B cell (primary cell): ENCODE measurements around the gene PSMG1. TPM values are rescaled to one million over a fixed set of nuclear protein-coding genes. Genes with fewer than 3 reads are reported as not detected.

Source experiments
- ATAC-seq: fragments of 200-7000 bp; cut with Tn5 transposase; one replicate; pipeline ENCODE4 v1.10.0; 2021; ENCODE audit warnings: low read depth, mild to moderate bottlenecking, moderate number of reproducible peaks, moderate library complexity
- CTCF ChIA-PET: fragments of 350-600 bp; sonication (Branson Sonifier 250); formaldehyde crosslinking; loops from one replicate; lab custom pipeline; 2021; ENCODE audit warnings: antibody characterized with exemption, inconsistent platforms; lab: Charles Lee
- POLR2A ChIA-PET: fragments of 350-600 bp; sonication (Branson Sonifier 250); formaldehyde crosslinking; loops from one replicate; lab custom pipeline; 2021; ENCODE audit warnings: antibody characterized with exemption; lab: Charles Lee
- DNase-seq: peaks from one replicate; pipeline ENCODE4 v3.0.0; 2013
- H2AFZ ChIP-seq: 2 replicates; pipeline ENCODE4 v1.6.1; 2012; ENCODE audit warnings: mild to moderate bottlenecking, low read depth, low read length; ENCODE audit not compliant: insufficient read depth, poor library complexity, severe bottlenecking
- H3K27ac ChIP-seq, 2 donors: 1 replicate in 1 of 2; 2 replicates in 1 of 2; pipeline ENCODE4 v1.5.1; 2012 to 2013; ENCODE audit warnings: low read length in 2 of 2, mild to moderate bottlenecking in 2 of 2, moderate library complexity in 1 of 2
- H3K27me3 ChIP-seq, 4 experiments: fragments of 200-600 bp in 1 of 4; sonication (generic) in 1 of 4; replicated peaks in 1 of 4; 1 replicate in 2 of 4; 2 replicates in 2 of 4; pipeline versions ENCODE4 v1.6.1 to v1.7.0; 2013 to 2016; ENCODE audit warnings: low read length in 3 of 4, mild to moderate bottlenecking in 2 of 4, mixed read lengths in 1 of 4, moderate library complexity in 1 of 4; ENCODE audit not compliant: insufficient read depth in 4 of 4, control insufficient read depth in 3 of 4; ENCODE audit errors: control extremely low read depth in 1 of 4
- H3K36me3 ChIP-seq, 2 experiments: replicated peaks in 1 of 2; 1 replicate in 1 of 2; 2 replicates in 1 of 2; pipeline versions ENCODE4 v1.6.1 to v1.7.1; 2013; ENCODE audit warnings: low read length in 1 of 2; ENCODE audit not compliant: insufficient read depth in 2 of 2, control insufficient read depth in 1 of 2; ENCODE audit errors: control extremely low read depth in 1 of 2, extremely low read depth in 1 of 2
- H3K4me1 ChIP-seq, 2 donors: fragments of 200-600 bp in 1 of 2; sonication (generic) in 1 of 2; 1 replicate in 1 of 2; 2 replicates in 1 of 2; pipeline versions ENCODE4 v1.5.1 to v1.6.1; 2013 to 2017; ENCODE audit warnings: low read length in 2 of 2; ENCODE audit not compliant: control insufficient read depth in 2 of 2, insufficient read depth in 2 of 2
- H3K4me2 ChIP-seq: replicated peaks from 2 replicates; pipeline ENCODE3; 2012; ENCODE audit warnings: mild to moderate bottlenecking, low read depth, low read length; ENCODE audit not compliant: poor library complexity, severe bottlenecking
- H3K4me3 ChIP-seq, 5 experiments: fragments of 200-600 bp in 1 of 5; sonication (generic) in 1 of 5; 1 replicate in 3 of 5; 2 replicates in 2 of 5; pipeline versions ENCODE4 v1.5.1 to v1.7.0; 2011 to 2016; ENCODE audit warnings: low read length in 4 of 5, mild to moderate bottlenecking in 4 of 5, low read depth in 2 of 5, control low read depth in 1 of 5, moderate library complexity in 1 of 5; ENCODE audit not compliant: insufficient read depth in 1 of 5; ENCODE audit errors: control extremely low read depth in 1 of 5, extremely low read depth in 1 of 5
- H3K79me2 ChIP-seq: fragments of 200-600 bp; sonication (generic); one replicate; pipeline ENCODE4 v1.6.0; 2016; ENCODE audit warnings: low read length; ENCODE audit not compliant: control insufficient read depth, insufficient read depth
- H3K9ac ChIP-seq: fragments of 200-600 bp; sonication (generic); 2 replicates; pipeline ENCODE4 v1.6.1; 2017; ENCODE audit warnings: mild to moderate bottlenecking, low read length, moderate library complexity
- H3K9me3 ChIP-seq, 3 donors: one replicate each; pipeline versions ENCODE4 v1.6.1 to v1.7.1; 2013; ENCODE audit warnings: low read length in 2 of 3; ENCODE audit not compliant: control insufficient read depth in 2 of 3, insufficient read depth in 1 of 3; ENCODE audit errors: control extremely low read depth in 1 of 3
- H4K20me1 ChIP-seq: 2 replicates; pipeline ENCODE4 v1.6.0; 2012; ENCODE audit warnings: mild to moderate bottlenecking, low read length; ENCODE audit not compliant: insufficient read depth, control insufficient read depth, poor library complexity, severe bottlenecking
- H3K27ac Mint-ChIP-seq: one replicate; pipeline ENCODE4 v1.8.0; 2021; ENCODE audit warnings: mixed read lengths
- H3K27me3 Mint-ChIP-seq: one replicate; pipeline ENCODE4 v1.8.0; 2021; ENCODE audit warnings: mixed read lengths
- H3K4me1 Mint-ChIP-seq: one replicate; pipeline ENCODE4 v1.8.0; 2021; ENCODE audit warnings: mixed read lengths
- H3K4me3 Mint-ChIP-seq: one replicate; pipeline ENCODE4 v1.8.0; 2021; ENCODE audit warnings: mixed read lengths
- H3K9me3 Mint-ChIP-seq: one replicate; pipeline ENCODE4 v1.8.0; 2022; ENCODE audit warnings: mixed read lengths; ENCODE audit not compliant: insufficient read depth
- EZH2 ChIP-seq: IDR thresholded peaks from 2 replicates; pipeline ENCODE4 v1.6.1; 2012; ENCODE audit warnings: borderline replicate concordance, low read depth, mild to moderate bottlenecking, moderate library complexity, low read length; ENCODE audit not compliant: insufficient read depth, poor library complexity, severe bottlenecking
- WGBS: methylation state at CpG from one replicate; pipeline ENCODE4 v1.1.5; 2013; ENCODE audit warnings: missing lambda C conversion rate; ENCODE audit not compliant: insufficient coverage; 5-methylcytosine and 5-hydroxymethylcytosine counted together
- intact Hi-C: fragments of 100-400 bp; cut with micrococcal nuclease; formaldehyde crosslinking; loops from one replicate; pipeline ENCODE4 v1.10.0; 2022
- polyA plus RNA-seq: library from polyadenylated mRNA; depleted of rRNA; stranded (reverse); fragments of >200 nt; gene quantifications from 2 replicates; pipeline ENCODE4 v1.2.3, GENCODE V29; 2012
- total RNA-seq, 2 donors: library from RNA; stranded (reverse); fragments of 120-200 nt in 1 of 2; gene quantifications; 1 replicate in 1 of 2; 2 replicates in 1 of 2; pipeline versions ENCODE4 v1.2.3 to v1.2.4, GENCODE V29; 2013 to 2022
- TF ChIP-seq, protein P1 (sequence below): fragments of 200-600 bp; IDR thresholded peaks from one replicate; pipeline ENCODE4 v1.8.0; 2022; ENCODE audit warnings: antibody characterized with exemption, mild to moderate bottlenecking

The PSMG1 gene
- total and polyA plus RNA-seq, 2 donors (not counting 1 experiment from before 2014, with no cell fraction given) = 8.6 to 10.4 TPM

DNA sequence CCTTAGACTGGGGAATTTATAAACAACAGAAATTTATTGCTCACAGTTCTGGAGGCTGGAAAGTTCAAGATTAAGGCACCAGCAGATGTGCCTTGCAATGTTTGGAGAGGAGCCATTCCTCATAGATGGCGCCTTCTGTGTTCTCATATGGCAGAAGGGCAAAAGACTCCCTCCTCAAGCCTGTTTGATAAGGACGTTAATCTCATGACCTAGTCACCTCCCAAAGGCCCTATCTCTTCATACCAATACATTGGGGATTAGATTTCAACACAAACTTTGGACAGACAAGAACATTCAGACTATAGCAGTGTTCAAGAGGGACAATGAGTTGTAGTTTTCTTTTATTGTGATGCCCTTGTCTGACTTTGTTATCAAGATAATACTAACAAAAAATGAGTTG is 34.3 kb downstream of the PSMG1 start:
- no peak for DNase-seq
- H3K36me3 ChIP-seq = no peaks in the 10 kb centered on the region
- peaks cover 2% of the 10 kb centered on the region for H3K9me3 Mint-ChIP-seq
- 100% methylated on average over 2 of the region's 2 CpGs for WGBS
- no peaks in the 10 kb centered on the region for H3K9me3 ChIP-seq
- H3K4me3 ChIP-seq = no peak overlapping the region
- H3K27me3 ChIP-seq = peaks cover 0 to 3% (median 0%) of the 10 kb centered on the region in 4 experiments
- POLR2A ChIA-PET = no interaction called here
- intact Hi-C loops = no loop called here
- no peak overlapping the region for H3K27ac Mint-ChIP-seq
- no peak overlapping the region for H3K27ac ChIP-seq
- no peak overlapping the region for H3K9ac ChIP-seq
- no peak overlapping the region for H3K4me2 ChIP-seq
- H3K27me3 Mint-ChIP-seq = peaks cover 8% of the 10 kb centered on the region
- H3K4me3 Mint-ChIP-seq = no peak overlapping the region
- H3K4me1 Mint-ChIP-seq = no peaks in the 10 kb centered on the region
- CTCF ChIA-PET = no interaction called here
- TF ChIP-seq EZH2 = no peak
- TF ChIP-seq, protein P1, sequence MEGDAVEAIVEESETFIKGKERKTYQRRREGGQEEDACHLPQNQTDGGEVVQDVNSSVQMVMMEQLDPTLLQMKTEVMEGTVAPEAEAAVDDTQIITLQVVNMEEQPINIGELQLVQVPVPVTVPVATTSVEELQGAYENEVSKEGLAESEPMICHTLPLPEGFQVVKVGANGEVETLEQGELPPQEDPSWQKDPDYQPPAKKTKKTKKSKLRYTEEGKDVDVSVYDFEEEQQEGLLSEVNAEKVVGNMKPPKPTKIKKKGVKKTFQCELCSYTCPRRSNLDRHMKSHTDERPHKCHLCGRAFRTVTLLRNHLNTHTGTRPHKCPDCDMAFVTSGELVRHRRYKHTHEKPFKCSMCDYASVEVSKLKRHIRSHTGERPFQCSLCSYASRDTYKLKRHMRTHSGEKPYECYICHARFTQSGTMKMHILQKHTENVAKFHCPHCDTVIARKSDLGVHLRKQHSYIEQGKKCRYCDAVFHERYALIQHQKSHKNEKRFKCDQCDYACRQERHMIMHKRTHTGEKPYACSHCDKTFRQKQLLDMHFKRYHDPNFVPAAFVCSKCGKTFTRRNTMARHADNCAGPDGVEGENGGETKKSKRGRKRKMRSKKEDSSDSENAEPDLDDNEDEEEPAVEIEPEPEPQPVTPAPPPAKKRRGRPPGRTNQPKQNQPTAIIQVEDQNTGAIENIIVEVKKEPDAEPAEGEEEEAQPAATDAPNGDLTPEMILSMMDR = no peak
- no peak overlapping the region for H2AFZ ChIP-seq
- ATAC-seq = no peak
- no peaks in the 10 kb centered on the region for H4K20me1 ChIP-seq
- no peaks in the 10 kb centered on the region for H3K79me2 ChIP-seq
- H3K4me1 ChIP-seq = no peaks in the 10 kb centered on the region

DNA sequence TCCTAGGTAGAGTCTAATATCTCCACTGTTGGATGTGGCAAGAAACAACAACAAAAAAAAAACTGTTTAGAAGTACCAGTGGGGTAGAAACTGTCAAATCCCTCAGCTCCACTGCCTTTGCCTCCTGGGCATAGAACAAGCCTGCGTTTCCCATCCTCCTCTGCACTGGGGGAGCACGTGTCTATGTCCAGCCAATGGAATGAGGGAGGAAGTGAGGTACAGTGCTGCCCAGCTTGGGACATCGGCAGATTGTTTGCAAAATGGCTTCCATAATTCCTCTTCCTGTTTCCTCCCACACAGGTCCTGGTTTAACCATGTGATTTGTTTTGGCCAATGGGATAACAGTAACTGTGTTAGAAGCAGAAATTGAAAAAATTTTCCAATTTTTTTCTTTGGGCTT is 39.1 kb downstream of the PSMG1 start:
- Mint-ChIP-seq H3K4me1 (no peaks in the 10 kb centered on the region), H3K27me3 (peaks cover 3% of the 10 kb centered on the region), H3K4me3 (no peak overlapping the region), H3K9me3 (peaks cover 2% of the 10 kb centered on the region), H3K27ac (no peak overlapping the region)
- no peak overlapping the region for H3K4me2 ChIP-seq
- no peaks in the 10 kb centered on the region for H3K4me1 ChIP-seq
- no peaks in the 10 kb centered on the region for H4K20me1 ChIP-seq
- intact Hi-C loops = no loop called here
- no peaks in the 10 kb centered on the region for H3K36me3 ChIP-seq
- ChIA-PET POLR2A (no interaction called here), CTCF (no interaction called here)
- no peak overlapping the region for H3K4me3 ChIP-seq
- DNase-seq (no peak), ATAC-seq (no peak)
- WGBS = no CpG with 5 or more reads among the region's 3 CpGs
- H3K9me3 ChIP-seq = no peaks in the 10 kb centered on the region
- no peaks in the 10 kb centered on the region for H3K79me2 ChIP-seq
- H3K9ac ChIP-seq = no peak overlapping the region
- H3K27ac ChIP-seq = no peak overlapping the region
- TF ChIP-seq, protein P1 = no peak
- TF ChIP-seq EZH2 = no peak
- no peaks in the 10 kb centered on the region for H3K27me3 ChIP-seq
- H2AFZ ChIP-seq = peak overlapping the region; percentile 52
